Limb (tissue), 2 donors: Measurements from ENCODE around the gene PLPP7.
"Not testable (repeated sequence)": the region's sequence is repeated elsewhere in the genome, so short reads cannot be mapped to it uniquely, and the experiment has no call there.

ENCODE experiments used
- DNase-seq, 2 donors: peaks; one replicate each; pipeline ENCODE4 v3.0.0-alpha.2; 2016; ENCODE audit errors: extremely low spot score in 2 of 2

The PLPP7 gene

DNA sequence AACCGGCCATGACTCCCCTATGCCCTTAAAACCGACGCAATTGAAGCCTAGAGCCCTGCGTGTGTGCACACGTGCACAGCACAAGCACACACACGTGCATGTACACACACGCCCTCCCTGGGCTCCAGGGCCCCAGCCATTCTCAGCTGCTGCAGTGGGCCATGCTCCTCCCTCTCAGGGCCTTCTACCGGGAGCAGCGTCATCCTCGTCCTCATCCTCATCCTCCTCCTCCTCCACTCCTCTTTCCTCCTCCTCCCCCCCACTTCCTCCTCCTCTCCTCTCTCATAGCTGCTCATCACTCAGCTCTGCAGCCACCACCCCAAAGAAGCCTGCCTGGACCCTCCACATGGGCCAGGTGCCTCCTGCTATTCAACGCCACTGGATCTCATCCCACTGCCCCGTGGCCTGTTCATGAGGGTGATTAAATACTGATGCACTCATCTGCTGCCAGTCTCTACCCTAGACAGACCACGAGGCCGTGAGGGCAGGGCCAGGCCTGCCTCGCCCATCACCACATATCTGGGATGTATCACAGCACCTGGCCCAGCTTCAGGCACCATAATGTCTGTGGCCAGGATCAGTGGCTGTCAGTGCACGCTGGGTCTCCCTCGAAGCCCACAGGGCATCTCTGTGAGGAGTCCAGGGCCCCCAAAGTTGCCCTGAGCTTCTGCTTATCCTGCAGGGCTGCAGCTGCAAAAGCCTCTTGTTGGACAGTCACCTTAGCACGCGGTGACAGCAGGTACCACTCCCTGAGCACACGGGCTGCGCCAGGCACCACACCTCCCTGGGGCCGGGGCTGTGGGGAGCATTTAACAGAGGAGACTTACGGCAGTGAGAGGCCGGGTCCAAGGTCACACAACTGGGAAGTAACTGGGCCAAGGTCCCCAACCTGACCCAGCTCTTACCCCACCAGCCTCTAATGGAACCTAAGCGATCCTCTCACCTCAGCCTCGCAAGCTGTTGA, 23.0 kb upstream of the PLPP7 start:
- peak in 1 of 2 donors; percentile 28 for DNase-seq

DNA sequence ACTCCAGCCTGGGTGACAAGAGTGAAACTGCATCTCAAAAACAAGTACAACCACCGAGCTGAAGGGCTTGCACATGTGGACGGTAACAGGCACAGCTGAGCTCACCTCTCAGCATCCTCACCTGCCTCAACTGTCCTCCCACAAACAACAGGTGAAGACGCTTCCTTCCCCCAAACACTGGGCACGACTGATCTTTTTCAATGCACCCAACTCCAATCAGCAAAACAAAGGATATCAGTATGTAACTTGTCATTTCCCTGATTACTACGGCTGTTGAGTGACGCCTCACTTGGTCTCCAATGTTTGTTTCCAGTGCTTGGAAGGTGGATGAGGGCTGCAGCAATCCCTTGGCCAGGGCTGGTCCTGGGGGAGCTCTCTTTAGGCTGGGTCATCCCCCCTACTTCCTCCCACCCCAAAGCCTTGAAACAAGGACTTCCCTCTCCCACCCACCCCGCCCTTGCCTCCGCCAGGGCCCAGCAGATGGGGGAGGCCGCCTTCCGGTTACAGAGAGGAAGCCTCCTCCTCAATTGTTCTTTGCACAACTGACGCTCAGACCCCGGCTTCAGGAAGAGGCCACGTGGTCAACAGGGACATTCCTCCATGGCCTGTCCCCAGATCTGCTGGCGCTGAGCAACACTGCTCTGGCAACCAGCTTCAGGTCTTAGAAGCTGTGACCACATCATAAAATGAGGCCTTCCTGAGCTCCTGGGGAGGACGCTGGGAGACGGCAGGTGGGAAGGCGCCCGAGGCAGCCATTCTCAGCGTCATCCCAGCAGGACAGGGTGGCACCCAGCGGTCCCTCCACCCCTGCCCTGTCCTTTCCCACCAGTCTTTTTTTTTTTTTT, 19.1 kb upstream of the PLPP7 start:
- DNase-seq: peak in 1 of 2 donors; percentile 32

DNA sequence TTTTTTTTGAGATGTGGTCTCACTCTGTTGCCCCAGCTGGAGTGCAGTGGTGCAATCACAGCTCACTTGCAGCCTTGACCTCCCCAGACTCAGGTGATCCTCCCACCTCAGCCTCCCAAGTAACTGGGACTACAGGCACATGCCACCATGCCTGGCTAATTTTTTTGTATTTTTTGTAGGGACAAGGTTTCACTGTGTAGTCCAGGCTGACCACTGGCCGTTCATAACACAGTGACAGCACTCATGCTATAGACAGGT, 18.6 kb upstream of the PLPP7 start:
- not testable (repeated sequence) for DNase-seq

DNA sequence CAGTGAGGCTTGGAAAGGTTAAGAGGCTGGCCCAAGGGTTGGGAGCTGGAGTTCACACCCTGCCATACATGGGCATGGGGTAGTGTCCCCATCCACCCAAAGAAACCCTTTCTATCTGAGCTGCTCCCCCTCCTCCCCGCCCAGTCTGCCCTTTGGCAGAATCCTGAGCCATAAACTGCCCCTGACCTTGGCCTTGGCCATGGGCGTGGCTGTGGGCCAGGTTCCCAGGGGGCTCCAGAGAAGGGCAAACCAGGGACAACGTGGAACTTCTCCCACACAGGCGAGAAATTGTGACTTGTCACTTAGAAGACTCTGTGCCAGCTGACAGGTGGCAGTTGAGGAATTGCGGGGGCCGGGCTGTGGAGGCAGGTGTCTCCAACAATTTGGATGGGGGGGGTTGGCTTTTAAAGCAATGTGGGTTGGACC, 18.0 kb upstream of the PLPP7 start:
- peak in 1 of 2 donors; percentile 23 for DNase-seq

DNA sequence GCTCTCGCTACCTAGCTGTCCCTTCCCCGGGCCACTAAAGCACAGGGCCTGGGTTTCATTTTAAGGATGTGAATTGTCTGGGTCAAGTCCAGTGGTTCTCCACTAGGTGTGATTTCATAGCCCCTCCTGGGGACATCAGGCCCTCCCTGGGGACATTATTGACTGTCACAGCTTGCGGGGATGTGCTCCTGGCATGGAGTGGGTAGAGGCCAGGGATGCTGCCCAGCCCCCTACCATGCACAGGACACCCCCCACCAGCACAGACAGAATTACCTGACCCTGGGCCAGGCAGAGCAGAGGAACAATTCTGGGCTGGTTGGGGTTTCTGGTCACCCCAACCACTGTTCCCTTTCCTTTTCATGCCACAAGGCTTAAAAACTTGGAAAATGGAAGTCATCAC, 17.3 kb upstream of the PLPP7 start:
- no peak for DNase-seq

DNA sequence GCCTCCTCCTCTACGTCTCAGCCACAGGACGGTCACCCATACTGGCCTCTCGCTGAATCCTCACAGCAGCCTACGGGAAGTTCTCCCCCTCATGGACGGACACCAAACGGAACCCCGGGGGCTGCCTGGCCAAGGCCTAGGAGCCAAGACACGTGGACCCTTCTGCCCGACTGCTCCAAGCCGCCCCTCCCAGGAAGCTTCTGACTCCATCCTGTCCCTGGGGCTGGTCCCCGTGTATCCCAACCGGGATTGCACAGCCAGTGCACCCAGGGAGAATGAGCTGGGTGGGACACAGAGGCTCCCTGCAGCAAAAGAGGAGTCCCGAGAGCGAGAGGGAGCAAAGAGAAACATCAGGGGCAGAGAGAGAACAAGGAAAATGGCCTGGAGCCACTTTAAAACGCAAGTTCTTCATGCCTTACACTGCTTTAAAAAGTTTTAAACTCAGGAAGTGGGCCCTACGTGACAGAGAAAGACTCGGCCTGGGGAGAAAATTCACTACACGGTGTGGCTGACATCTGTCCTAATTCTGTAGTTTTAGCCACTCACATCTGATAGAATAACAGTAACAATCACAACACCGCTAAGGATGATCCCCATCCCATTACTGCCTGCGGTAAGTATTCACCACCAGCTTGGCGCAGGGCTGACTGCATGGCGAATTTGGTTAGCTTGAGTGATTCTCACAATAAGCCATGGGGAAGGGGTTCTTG, 16.2 kb upstream of the PLPP7 start:
- DNase-seq: peak in 1 of 2 donors; percentile 26

DNA sequence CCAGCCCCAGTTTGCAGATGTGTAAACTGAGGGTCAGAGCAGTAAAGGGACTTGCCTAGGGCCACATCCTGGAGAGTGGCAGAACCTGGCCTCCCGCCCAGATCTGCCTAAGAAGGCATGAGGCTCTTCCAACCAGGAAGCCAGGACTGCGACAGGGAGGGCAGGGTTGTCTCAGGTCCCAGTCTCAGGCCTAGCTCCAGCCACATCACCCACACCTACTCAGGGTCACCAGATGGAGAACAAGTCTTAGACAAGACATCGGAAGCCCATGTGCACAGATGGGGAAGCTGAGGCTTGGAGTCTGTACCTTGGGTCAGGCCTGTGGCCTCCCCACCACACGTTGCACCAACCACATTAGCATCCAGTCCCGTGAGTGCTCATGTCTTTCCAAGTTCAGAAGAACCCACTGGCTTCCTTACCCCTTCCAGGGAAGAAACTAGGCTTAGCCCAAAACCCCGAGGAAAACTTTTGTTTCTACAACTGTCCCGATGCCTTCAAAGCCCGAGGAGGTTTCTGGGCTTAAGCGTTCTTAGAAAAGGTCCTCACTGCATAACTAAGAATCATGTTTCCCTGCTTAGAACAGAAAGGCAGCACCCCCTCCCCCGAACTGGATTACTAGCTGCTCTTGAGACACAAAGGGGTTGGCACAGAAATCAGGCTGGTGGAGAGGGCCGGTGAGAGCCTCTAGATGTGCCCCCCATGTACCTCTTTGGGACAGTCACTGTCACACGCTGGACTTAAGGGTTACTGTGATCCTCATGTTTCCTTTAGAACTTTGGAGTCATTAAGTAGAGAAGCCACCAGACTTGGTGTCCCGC, 15.5 kb upstream of the PLPP7 start:
- DNase-seq: peak in 1 of 2 donors; percentile 26

DNA sequence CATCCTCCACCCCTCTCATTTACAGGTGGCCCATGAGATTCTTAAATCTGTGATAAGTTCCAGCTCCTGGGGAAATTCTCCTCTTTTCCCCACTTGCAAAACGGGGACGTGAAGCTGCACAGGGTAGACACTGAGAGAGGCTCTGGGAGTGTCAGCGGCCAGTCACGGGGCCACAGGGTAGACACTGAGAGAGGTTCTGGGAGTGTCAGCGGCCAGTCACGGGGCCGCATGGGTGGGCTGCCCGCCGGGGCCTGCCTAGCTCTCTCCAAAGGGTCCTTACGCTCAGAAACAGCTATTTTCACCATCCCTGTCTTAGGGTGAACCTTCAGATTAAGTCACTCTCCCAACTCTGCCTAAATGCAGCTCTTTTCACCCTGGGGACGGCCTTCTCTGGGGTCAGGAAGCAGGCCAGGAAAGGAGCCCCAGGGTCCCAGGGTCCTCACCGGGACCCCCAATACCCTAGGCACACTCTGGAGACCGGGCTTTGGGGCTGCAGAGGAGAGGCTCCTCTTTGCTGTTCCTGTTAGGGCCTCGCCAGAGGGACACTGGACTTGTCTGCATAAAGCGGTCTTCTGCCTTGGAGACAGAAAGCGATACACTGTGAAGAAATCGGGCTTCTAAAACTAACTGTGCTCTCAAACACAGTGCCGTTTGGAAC, 14.7 kb upstream of the PLPP7 start:
- DNase-seq: no peak

DNA sequence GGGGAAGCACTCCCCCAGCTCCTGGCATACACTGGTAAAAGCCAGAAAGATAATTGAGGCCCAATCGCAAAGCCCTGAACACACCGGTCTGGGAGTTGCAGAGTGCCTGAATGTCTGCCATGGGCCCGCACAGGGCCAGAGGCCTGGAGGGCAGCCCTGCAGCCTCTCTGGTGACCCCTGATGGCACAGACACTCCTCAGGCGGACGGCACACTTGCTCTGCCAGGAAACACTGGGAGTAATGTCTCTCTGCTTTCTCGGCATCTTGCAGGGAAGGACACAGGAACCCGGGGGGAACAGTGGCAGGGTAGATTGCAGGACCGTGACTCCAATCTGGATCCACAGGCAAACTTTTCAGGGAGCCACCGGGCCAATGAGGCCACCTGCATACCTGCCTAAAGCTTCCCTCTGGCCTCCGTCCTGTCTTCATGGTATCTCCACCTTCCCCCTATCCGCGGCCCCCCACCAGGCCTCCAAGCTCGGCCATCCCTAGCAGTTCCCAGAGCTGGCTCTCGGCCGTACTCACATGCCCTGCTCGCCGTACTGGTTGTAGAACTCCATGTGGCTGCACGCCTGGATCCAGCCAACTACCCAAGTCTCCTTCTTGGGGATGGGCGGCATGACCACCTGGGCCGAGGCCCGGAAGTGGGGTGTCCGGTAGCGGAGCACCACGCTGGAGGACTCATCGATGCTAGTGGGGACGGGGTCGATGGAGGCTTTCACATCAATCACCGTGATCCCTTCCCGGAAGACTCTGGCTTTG, 14.0 kb upstream of the PLPP7 start:
- no peak for DNase-seq

DNA sequence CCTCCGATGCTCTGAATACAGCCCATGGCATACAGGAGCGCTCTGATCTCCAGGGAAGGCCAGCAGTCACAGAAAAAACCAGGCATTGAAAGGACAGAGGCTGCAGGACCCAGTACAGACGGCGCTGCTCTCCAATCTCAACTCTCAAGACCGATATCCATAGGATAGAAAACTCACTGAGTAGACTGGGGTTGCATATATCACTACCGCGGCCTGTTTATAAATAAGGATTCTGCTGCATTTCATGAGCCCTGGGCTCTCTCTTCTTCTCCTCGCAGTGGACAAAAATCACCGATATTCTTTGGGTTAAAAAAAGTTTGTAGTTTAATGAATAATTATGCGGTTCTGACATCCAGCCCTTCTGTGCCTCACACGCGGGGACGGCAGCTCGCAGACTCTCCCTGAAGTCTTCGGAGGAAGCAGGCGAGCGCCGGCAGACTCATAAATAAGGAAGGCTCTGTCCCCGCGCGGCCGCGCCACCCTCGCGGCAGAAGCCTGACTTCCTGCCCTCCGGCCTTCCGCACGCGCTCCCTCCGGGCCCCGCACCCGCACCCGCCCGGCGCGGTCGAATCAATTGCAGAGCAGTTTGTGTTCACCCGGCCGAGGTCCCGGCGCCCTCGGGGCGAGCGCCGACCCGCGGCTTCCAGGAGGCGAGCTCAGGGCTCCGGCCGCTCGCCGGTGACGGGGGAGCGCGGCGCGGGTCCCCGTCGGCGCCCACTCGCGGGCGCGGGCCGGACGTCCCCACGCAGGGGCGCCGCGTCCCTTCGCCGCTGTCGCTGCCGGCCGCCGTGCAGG, 13.2 kb upstream of the PLPP7 start, which contains the start of gene FAM78A:
FAM78A (minus strand) TSS at position 417 of the 795 bp plus-strand sequence; CDS start at position 86, 331 bp downstream.
- no peak for DNase-seq

DNA sequence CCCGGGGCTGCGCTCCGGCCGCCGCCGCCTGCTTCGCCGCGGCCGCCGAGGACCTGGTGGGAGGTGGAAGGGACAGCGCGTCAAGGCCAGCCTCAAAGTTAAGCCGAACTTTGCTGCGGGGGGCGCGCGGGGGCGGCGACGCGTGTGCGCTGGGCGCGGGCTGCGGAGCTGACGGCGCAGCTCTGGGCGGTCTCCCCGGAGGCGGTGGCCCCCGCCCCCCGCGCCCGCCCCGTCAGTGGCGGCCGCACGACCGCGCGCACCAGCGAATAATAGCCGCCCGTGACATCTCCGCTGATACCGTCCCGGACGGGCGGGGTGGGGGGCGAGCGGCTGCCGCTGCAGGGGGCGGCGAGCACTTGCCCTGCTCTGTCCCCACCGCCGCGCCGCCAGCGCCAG, 12.6 kb upstream of the PLPP7 start:
- no peak for DNase-seq

DNA sequence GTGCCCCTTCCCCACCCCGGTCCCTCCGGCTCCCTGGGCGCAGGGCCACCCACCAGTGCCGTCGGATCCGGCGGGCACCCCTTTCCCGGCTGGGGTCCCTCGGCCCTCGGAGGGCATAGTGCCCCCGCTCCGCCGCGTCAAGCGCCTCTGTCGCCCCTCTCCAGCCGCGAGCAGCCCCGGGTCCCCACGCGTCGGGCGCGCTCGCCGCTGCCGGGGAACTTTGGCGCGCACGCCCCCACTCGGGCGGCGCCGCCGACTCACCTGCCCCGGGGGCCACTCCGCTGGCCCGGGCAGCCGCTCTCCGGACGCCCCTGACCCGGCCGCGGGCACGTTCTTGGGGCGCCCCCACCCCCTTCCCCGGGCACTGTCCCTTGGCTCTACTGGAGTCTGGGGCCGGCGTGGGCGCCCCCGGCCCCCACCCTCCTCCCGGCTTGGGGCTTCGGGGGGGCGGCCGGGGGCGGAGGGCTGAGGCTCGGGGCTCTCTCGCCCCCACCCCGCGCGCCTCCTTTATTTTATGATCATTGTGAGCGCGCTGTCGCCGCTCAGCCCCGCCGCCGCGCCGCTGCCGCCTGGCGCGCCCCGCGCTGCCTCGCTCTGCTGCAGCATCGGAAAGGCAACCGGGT, 12.1 kb upstream of the PLPP7 start:
- peak in 1 of 2 donors; percentile 53 for DNase-seq

DNA sequence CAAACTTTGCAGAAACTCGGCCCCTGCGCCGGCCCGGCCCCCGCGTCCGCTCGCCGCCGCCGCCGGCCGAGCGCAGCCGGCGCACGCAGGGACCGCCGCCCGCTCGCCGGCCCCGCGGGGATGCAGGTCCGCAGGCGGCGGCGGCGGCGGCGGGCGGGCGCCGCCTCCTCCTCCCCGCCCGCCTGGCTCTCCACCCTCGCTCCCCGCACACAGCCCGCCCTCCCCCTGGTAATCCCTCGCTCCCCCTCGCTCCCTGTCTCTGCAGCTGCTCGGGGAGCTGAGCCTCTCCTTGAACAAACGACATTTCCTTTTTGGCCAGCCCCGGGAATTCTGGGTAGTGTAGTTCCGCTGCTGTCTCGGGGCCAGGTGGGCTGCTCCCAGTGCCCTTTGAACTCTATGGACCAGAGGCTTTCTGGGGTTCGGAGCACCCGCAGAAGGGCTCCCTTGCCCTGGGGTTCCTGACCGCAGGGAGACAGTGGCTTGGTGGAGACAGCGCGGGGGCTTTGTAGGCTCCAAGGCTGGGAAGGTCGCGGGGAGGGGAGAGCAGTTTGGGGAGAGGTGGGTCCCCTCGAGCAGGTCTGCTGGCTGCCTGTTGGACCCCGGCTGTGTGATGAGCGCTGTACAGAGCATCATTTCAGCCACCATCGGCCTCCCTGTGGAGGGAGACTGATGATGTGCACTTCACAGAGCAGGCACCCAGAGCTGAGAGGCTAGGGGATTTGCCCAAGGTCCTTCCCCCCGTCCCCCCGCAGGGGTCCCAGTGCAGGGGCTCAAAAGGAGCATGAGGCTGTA, 11.4 kb upstream of the PLPP7 start:
- peak; percentile 88 to 92 for DNase-seq

DNA sequence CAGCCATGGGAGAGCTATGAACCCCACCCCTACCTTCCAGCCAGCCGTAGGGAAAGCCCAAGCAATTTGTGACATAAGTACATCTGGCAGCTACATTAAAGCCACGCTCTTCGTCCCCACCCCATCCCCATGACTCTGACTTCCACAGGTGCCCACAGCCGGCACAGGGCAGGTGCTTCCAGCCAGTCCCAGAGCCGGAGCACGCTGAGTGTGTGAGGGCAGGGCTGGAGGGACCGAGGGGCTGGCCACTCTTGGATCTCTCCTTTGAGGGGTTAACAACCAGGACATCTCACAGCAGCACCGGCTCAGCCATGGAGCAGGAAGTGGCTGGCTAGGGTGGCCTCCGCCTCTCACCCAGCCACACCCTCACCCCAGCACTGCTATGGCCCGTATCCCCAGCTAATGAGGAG, 10.8 kb upstream of the PLPP7 start:
- DNase-seq: no peak

DNA sequence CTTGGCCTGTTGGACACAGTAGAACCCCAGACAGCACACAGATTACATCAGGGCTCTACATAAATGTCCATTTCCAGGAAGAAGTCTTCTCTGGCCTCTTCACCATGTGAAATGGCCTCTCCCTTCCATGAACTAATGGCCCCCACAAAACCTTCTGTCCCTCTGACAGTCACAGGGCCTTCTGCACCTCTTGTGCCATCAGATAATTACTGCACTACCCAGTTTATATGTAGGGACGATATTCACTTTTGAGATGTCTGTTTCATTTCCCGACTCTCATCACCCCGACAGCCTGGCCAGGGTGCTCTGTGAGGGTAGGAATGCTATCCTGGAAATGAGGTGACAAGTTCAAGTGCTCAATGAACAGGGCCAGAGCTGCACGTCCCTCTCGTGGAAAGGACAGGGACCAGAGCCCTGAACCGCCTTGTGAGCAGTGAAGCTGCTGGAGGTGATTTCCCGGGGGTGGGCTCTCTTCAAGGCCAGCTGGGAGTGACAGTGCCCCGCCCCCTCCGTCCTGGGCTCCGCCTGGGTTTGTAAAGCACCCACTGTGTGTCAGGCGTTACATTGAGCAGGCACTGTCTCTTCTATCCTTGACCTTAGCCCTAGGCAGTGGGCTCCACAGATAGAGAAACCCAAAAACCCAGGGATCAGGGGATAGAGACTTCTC, 10.2 kb upstream of the PLPP7 start:
- no peak for DNase-seq

DNA sequence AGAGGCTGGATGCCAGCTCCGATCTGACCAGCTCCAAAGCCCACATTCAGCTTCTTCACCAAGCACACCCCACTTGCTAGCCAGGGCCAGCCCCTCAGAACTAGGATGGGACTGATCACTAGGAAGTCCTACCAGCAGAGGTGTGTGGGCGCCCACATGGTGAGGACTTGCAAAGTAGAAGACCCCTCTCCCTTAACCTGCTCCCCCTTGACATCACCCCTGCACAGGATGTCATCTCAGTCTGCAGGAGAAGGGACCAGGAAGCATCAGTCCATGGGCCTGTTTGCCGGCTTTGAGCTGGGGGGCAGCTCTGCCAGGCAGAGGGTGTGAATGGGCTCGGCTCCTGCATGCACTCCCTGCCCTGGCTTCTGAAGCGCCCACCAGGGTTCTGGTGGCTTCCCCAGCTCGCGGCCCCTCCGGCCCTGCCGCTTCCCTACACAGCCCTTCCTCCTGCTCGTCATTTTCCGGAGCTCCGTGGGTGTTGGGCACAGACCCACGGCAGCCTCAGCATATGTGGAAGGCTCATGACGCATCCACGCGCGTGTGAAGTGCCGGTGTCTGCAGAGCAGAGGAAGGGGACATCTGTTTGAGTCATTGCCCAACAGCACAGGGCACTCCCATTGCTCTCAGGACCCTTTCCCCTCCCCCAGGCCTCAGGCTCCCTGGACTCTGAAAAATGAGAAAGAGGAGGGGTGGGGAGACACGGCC, 9.5 kb upstream of the PLPP7 start:
- no peak for DNase-seq
